Endothelial cell of umbilical vein (primary cell): ENCODE data around the gene AP5Z1.

Source experiments
- EZH2 ChIP-seq: IDR thresholded peaks from 2 replicates; pipeline ENCODE4 v1.6.1; 2012; ENCODE audit warnings: borderline replicate concordance, low read depth, mild to moderate bottlenecking, moderate library complexity, low read length, inconsistent platforms; ENCODE audit not compliant: severe bottlenecking
- FOS ChIP-seq: IDR thresholded peaks from 2 replicates; pipeline ENCODE4 v1.6.1; 2011; ENCODE audit warnings: mild to moderate bottlenecking, low read length, moderate library complexity, borderline replicate concordance; ENCODE audit not compliant: insufficient read depth
- GATA2 ChIP-seq: IDR thresholded peaks from 2 replicates; pipeline ENCODE4 v1.7.0; 2011; ENCODE audit warnings: low read depth, mild to moderate bottlenecking, moderate library complexity, mixed read lengths, low read length; ENCODE audit not compliant: insufficient read length, insufficient read depth
- POLR2A ChIP-seq: IDR thresholded peaks from 2 replicates; pipeline ENCODE4 v1.6.1; 2012; ENCODE audit warnings: low read depth, mild to moderate bottlenecking, control low read depth, low read length
- POLR2AphosphoS5 ChIP-seq: IDR thresholded peaks from 2 replicates; pipeline ENCODE4 v1.6.1; 2012; ENCODE audit warnings: low read depth, mild to moderate bottlenecking, control low read depth, low read length, moderate library complexity; ENCODE audit not compliant: insufficient read depth
- TF ChIP-seq, protein P1 (sequence below), 2 donors: IDR thresholded peaks; 1 replicate in 1 of 2; 2 replicates in 1 of 2; pipeline ENCODE4 v1.5.1; 2011; ENCODE audit warnings: low read length in 2 of 2, mild to moderate bottlenecking in 2 of 2, moderate library complexity in 2 of 2, control low read depth in 1 of 2, inconsistent platforms in 1 of 2, low read depth in 1 of 2; ENCODE audit not compliant: insufficient read depth in 1 of 2; ENCODE audit errors: extremely low read depth in 1 of 2

DNA sequence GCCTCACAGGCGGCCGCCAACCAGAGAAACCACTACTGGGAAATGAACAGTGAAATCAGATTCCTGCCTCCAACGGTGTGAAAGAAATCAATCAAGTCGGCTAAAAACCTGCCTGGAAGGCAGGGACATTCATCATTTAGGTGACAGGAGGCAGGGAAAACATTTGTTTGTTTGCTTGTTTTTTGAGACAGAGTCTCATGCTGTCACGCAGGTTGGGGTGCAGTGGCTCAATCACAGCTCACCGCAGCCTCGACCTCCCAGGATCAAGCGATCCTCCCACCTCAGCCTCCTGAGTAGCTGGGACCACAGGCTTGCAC is 30.5 kb downstream of the AP5Z1 start:
- TF ChIP-seq, protein P1, sequence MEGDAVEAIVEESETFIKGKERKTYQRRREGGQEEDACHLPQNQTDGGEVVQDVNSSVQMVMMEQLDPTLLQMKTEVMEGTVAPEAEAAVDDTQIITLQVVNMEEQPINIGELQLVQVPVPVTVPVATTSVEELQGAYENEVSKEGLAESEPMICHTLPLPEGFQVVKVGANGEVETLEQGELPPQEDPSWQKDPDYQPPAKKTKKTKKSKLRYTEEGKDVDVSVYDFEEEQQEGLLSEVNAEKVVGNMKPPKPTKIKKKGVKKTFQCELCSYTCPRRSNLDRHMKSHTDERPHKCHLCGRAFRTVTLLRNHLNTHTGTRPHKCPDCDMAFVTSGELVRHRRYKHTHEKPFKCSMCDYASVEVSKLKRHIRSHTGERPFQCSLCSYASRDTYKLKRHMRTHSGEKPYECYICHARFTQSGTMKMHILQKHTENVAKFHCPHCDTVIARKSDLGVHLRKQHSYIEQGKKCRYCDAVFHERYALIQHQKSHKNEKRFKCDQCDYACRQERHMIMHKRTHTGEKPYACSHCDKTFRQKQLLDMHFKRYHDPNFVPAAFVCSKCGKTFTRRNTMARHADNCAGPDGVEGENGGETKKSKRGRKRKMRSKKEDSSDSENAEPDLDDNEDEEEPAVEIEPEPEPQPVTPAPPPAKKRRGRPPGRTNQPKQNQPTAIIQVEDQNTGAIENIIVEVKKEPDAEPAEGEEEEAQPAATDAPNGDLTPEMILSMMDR (IDR thresholded peaks at IDR 0.05; ENCODE audit: extremely low read depth in 1 of 2, insufficient read depth in 1 of 2, low read depth in 1 of 2, low read length in 2 of 2): no peak
- no peak for TF ChIP-seq POLR2A
- TF ChIP-seq FOS: no peak
- no peak for TF ChIP-seq POLR2AphosphoS5
- TF ChIP-seq GATA2: no peak
- TF ChIP-seq EZH2: no peak
